Left renal cortex interstitium (tissue), 4 donors: Measurements from ENCODE around the gene PIGT. TPM values are rescaled to one million over a fixed set of nuclear protein-coding genes. Genes with fewer than 3 reads are reported as not detected.
A peak's percentile ranks its signal among the peaks of the same experiment; 100 is the strongest.
"Not testable (repeated sequence)": the region's sequence is repeated elsewhere in the genome, so short reads cannot be mapped to it uniquely, and the experiment has no call there.

Source experiments
- DNase-seq, 4 donors: peaks; one replicate each; pipeline ENCODE4 v3.0.0-alpha.2; 2013; ENCODE audit warnings: low read depth in 4 of 4, low spot score in 2 of 4, missing footprints in 1 of 4
- polyA plus RNA-seq, 4 donors: library from polyadenylated mRNA; unstranded; fragments of 120-200 nt; gene quantifications; one replicate each; pipeline ENCODE4 v1.2.1, GENCODE V29; 2013; ENCODE audit not compliant: insufficient read length in 4 of 4

The PIGT gene
- polyA plus RNA-seq, 4 donors = 91.4 to 116 (median 102) TPM

- DNase-seq = no peak
These were observed 43.7 kb downstream of the PIGT start for GRCh38 chr20:45459606-45460005.

GRCh38 chr20:45461225-45461624 lies 45.3 kb downstream of the PIGT start:
- DNase-seq = no peak

- DNase-seq = no peak
These were observed 47.0 kb downstream of the PIGT start for GRCh38 chr20:45462711-45463509.

GRCh38 chr20:45463709-45464108 lies 47.8 kb downstream of the PIGT start:
- DNase-seq = no peak

- DNase-seq = no peak
These were observed 49.7 kb downstream of the PIGT start for GRCh38 chr20:45465491-45466266.

- DNase-seq = no peak
These were observed 51.2 kb downstream of the PIGT start for GRCh38 chr20:45467172-45467571.

- DNase-seq = no peak
These were observed 51.9 kb downstream of the PIGT start for GRCh38 chr20:45467861-45468260.

GRCh38 chr20:45469336-45470261 lies 53.7 kb downstream of the PIGT start, which contains the start of gene WFDC2:
Gene WFDC2 (plus strand): TSS chr20:45469753. CDS start chr20:45469782, 29 bp downstream.
- DNase-seq = peak in 3 of 4 donors; percentile 39 to 45 (median 41)

GRCh38 chr20:45470262-45470931 lies 54.5 kb downstream of the PIGT start:
- DNase-seq = peak; percentile 52 to 76 (median 68)

GRCh38 chr20:45470937-45471336 lies 55.0 kb downstream of the PIGT start:
- DNase-seq = peak in 1 of 4 donors; percentile 30

GRCh38 chr20:45472286-45472685 lies 56.3 kb downstream of the PIGT start:
- not testable (repeated sequence) for DNase-seq

Other genes starting within 250 kb of the PIGT start
- under 1 TPM in 1 of 4 donors, not detected in 3; 0.27 TPM for gene PI3, start 241.2 kb upstream of the PIGT start, polyA plus RNA-seq
- not detected for gene SEMG1, start 209.1 kb upstream of the PIGT start, polyA plus RNA-seq
- gene SEMG2, start 194.8 kb upstream of the PIGT start, polyA plus RNA-seq = under 1 TPM in 1 of 4 donors, not detected in 3; 0.06 TPM
- under 1 TPM in 2 of 4 donors, not detected in 2; 0.38 to 0.52 TPM for gene SLPI, start 161.6 kb upstream of the PIGT start, polyA plus RNA-seq
- gene RBPJL, start 109.3 kb upstream of the PIGT start, polyA plus RNA-seq = not detected
- under 1 TPM; 0.19 to 0.52 (median 0.31) TPM for gene MATN4, start 107.8 kb upstream of the PIGT start, polyA plus RNA-seq
- gene SDC4, start 67.7 kb upstream of the PIGT start, polyA plus RNA-seq = 100 to 1,000 TPM; 152 to 172 (median 165) TPM
- 10 to 100 TPM; 29.0 to 35.9 (median 34.5) TPM for gene SYS1, start 53.0 kb upstream of the PIGT start, polyA plus RNA-seq
- 1 to 10 TPM in 2 of 4 donors, under 1 TPM in 2; 0.97 to 2.2 (median 1.5) TPM for gene TP53TG5, start 37.8 kb upstream of the PIGT start, polyA plus RNA-seq
- gene DBNDD2, start 7.9 kb upstream of the PIGT start, polyA plus RNA-seq = 10 to 100 TPM; 21.9 to 26.2 (median 24.5) TPM
- gene WFDC2, start 53.6 kb downstream of the PIGT start, polyA plus RNA-seq = 100 to 1,000 TPM; 156 to 270 (median 212) TPM
- not detected for gene SPINT3, start 99.5 kb downstream of the PIGT start, polyA plus RNA-seq
- not detected for gene WFDC6, start 123.3 kb downstream of the PIGT start, polyA plus RNA-seq
- gene EPPIN, start 131.3 kb downstream of the PIGT start, polyA plus RNA-seq = under 1 TPM; 0.08 to 0.65 (median 0.31) TPM
- under 1 TPM in 1 of 4 donors, not detected in 3; 0.27 TPM for gene WFDC8, start 163.1 kb downstream of the PIGT start, polyA plus RNA-seq
- not detected for gene WFDC10A, start 213.6 kb downstream of the PIGT start, polyA plus RNA-seq
- gene WFDC9, start 215.1 kb downstream of the PIGT start, polyA plus RNA-seq = not detected